OCI-LY7 (cell line): Measurements from ENCODE around the gene CYP46A1.

Source experiments
- EZH2phosphoT487 ChIP-seq: fragments of 200-600 bp; sonication (generic); IDR thresholded peaks from 2 replicates; pipeline ENCODE4 v1.6.1; 2018; ENCODE audit warnings: low read depth, borderline replicate concordance, mild to moderate bottlenecking, mixed run types, antibody characterized with exemption, low read length, moderate library complexity, mixed read lengths
- TF ChIP-seq, protein P1 (sequence below): fragments of 200-600 bp; sonication (generic); conservative IDR thresholded peaks from 2 replicates; pipeline ENCODE4 v1.5.1; 2014; ENCODE audit warnings: mild to moderate bottlenecking, antibody characterized with exemption, low read length, moderate library complexity, mixed read lengths

DNA sequence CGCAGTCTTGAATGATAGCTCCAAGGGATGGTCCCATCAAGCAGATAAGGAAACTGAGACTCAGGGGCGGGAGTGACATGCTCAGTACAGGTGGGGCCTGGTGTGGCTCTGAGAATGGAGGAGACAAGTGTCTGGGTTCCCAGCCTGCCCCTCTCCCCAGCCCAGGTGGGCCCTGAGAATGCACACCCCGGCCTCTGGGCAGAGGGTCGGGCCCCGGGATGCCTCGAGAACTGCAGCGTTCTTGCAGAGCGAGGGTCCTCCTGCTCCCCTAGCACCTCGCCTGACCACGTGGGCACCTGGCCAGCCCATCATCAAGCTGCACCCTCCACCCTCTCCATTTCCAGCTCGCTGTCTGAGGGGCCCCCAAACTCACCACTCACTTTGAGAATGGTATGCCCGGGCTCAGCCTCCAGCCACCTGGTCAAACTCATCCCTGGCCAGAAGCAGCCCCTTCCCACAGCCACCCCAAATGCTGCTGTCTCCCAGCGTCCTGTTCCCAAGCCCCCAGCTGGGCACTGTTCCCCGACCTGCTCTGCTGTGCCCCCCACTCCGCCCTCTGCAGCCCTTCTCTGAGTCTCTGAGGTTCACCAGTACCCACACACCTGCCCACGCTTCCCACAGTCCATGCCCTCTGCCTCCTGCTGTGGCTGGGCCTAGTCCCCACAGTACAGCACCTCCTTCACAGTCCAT is 44.3 kb downstream of the CYP46A1 start:
- TF ChIP-seq, protein P1, sequence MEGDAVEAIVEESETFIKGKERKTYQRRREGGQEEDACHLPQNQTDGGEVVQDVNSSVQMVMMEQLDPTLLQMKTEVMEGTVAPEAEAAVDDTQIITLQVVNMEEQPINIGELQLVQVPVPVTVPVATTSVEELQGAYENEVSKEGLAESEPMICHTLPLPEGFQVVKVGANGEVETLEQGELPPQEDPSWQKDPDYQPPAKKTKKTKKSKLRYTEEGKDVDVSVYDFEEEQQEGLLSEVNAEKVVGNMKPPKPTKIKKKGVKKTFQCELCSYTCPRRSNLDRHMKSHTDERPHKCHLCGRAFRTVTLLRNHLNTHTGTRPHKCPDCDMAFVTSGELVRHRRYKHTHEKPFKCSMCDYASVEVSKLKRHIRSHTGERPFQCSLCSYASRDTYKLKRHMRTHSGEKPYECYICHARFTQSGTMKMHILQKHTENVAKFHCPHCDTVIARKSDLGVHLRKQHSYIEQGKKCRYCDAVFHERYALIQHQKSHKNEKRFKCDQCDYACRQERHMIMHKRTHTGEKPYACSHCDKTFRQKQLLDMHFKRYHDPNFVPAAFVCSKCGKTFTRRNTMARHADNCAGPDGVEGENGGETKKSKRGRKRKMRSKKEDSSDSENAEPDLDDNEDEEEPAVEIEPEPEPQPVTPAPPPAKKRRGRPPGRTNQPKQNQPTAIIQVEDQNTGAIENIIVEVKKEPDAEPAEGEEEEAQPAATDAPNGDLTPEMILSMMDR = no peak
- no peak for TF ChIP-seq EZH2phosphoT487
